ENCODE data around the gene RNF115.
"Not testable (repeated sequence)": the region's sequence is repeated elsewhere in the genome, so short reads cannot be mapped to it uniquely, and the experiment has no call there.

DNA sequence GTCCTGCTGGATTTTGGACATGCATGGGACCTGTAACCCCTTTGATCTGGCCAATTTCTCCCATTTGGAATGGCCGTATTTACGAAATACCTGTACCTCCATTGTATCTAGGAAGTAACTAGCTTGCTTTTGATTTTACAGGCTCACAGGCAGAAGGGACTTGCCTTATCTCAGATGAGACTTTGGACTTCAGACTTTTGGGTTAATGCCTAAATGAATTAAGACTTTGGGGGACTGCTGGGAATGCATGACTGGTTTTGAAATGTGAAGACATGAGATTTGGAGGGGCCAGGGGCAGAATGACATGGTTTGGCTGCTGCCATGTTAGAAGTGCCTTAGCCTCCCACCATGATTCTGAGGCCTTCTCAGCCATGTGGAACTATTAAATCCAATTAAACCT is 61.9 kb downstream of the RNF115 start:
- TF ChIP-seq, protein P1, sequence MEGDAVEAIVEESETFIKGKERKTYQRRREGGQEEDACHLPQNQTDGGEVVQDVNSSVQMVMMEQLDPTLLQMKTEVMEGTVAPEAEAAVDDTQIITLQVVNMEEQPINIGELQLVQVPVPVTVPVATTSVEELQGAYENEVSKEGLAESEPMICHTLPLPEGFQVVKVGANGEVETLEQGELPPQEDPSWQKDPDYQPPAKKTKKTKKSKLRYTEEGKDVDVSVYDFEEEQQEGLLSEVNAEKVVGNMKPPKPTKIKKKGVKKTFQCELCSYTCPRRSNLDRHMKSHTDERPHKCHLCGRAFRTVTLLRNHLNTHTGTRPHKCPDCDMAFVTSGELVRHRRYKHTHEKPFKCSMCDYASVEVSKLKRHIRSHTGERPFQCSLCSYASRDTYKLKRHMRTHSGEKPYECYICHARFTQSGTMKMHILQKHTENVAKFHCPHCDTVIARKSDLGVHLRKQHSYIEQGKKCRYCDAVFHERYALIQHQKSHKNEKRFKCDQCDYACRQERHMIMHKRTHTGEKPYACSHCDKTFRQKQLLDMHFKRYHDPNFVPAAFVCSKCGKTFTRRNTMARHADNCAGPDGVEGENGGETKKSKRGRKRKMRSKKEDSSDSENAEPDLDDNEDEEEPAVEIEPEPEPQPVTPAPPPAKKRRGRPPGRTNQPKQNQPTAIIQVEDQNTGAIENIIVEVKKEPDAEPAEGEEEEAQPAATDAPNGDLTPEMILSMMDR (IDR thresholded peaks at IDR 0.05; ENCODE audit: low read depth, low read length, poor library complexity, severe bottlenecking) = not testable (repeated sequence)
- TF ChIP-seq EZH2phosphoT487 (IDR thresholded peaks at IDR 0.05; ENCODE audit: borderline replicate concordance, low read length) = not testable (repeated sequence)

Data from DOHH2 (cell line).